Dendritic cell treated with granulocyte-macrophage colony-stimulating factor and Interleukin-4, amounts not matched to agents 40 ng/mL and 50 ng/mL, for 4 days (primary cell): ENCODE measurements around the gene ADRA2A.

Source experiments
- H3K27ac Mint-ChIP-seq: one replicate; pipeline ENCODE4 v1.8.0; 2022; ENCODE audit warnings: mild to moderate bottlenecking, mixed read lengths
- H3K27me3 Mint-ChIP-seq: one replicate; pipeline ENCODE4 v1.8.0; 2022; ENCODE audit warnings: mild to moderate bottlenecking, mixed read lengths
- H3K36me3 Mint-ChIP-seq: one replicate; pipeline ENCODE4 v1.8.0; 2022; ENCODE audit warnings: low read depth, mixed read lengths
- H3K4me1 Mint-ChIP-seq: one replicate; pipeline ENCODE4 v1.8.0; 2022; ENCODE audit warnings: low read depth, mixed read lengths
- H3K4me3 Mint-ChIP-seq: one replicate; pipeline ENCODE4 v1.8.0; 2022; ENCODE audit warnings: mild to moderate bottlenecking, moderate library complexity, mixed read lengths
- H3K9me3 Mint-ChIP-seq: one replicate; pipeline ENCODE4 v1.8.0; 2022; ENCODE audit warnings: mixed read lengths
- intact Hi-C: fragments of 100-400 bp; cut with micrococcal nuclease; formaldehyde crosslinking; loops from one replicate; pipeline ENCODE4 v1.15.0; 2022

Gene ADRA2A

GRCh38 chr10:111089293-111089692, 12.5 kb downstream of the ADRA2A start:
- H3K9me3 Mint-ChIP-seq = peaks cover 29% of the 10 kb centered on the region
- no peak overlapping the region for H3K27ac Mint-ChIP-seq
- no peaks in the 10 kb centered on the region for H3K36me3 Mint-ChIP-seq
- H3K4me3 Mint-ChIP-seq = no peak overlapping the region
- peaks cover 13% of the 10 kb centered on the region for H3K4me1 Mint-ChIP-seq
- intact Hi-C loops = no loop called here
- H3K27me3 Mint-ChIP-seq = peaks cover 3% of the 10 kb centered on the region

- H3K36me3 Mint-ChIP-seq = no peaks in the 10 kb centered on the region
- no peak overlapping the region for H3K4me3 Mint-ChIP-seq
- peaks cover 3% of the 10 kb centered on the region for H3K9me3 Mint-ChIP-seq
- peaks cover 8% of the 10 kb centered on the region for H3K4me1 Mint-ChIP-seq
- peaks cover 3% of the 10 kb centered on the region for H3K27me3 Mint-ChIP-seq
- intact Hi-C loops = no loop called here
- no peak overlapping the region for H3K27ac Mint-ChIP-seq
Observed at GRCh38 chr10:111091833-111092232, 15.0 kb downstream of the ADRA2A start.

GRCh38 chr10:111093741-111094380, 17.0 kb downstream of the ADRA2A start:
- Mint-ChIP-seq H3K9me3 (no peaks in the 10 kb centered on the region), H3K4me3 (no peak overlapping the region), H3K36me3 (no peaks in the 10 kb centered on the region), H3K27me3 (peaks cover 3% of the 10 kb centered on the region), H3K4me1 (peaks cover 7% of the 10 kb centered on the region), H3K27ac (no peak overlapping the region)
- intact Hi-C loops = no loop called here

GRCh38 chr10:111098679-111099437, 22.0 kb downstream of the ADRA2A start:
- Mint-ChIP-seq H3K27me3 (peaks cover 4% of the 10 kb centered on the region), H3K4me3 (no peak overlapping the region), H3K4me1 (peaks cover 2% of the 10 kb centered on the region), H3K36me3 (no peaks in the 10 kb centered on the region), H3K27ac (no peak overlapping the region), H3K9me3 (no peaks in the 10 kb centered on the region)
- intact Hi-C loops = no loop called here

DNA sequence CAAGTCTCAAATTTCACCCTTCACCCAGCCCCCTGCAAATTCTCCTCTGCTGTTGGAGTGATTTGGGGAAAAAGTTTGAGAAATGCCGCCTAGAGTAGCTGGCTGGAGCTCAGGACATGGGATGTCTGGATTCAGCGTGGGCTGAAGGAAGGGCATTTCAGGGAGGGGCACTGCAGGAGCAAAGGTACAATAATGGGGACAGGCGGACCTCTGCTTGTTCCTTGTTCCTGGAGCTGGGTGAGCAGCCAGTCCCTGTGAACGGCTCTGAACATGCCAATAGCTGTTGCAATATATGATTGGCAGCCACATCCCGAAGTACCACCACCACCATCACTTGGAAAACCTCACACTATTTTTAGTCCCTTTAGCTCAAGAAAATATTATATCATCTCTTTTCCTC, 23.4 kb downstream of the ADRA2A start:
- no peak overlapping the region for H3K27ac Mint-ChIP-seq
- no peaks in the 10 kb centered on the region for H3K4me1 Mint-ChIP-seq
- no peaks in the 10 kb centered on the region for H3K36me3 Mint-ChIP-seq
- H3K4me3 Mint-ChIP-seq = no peak overlapping the region
- peaks cover 4% of the 10 kb centered on the region for H3K27me3 Mint-ChIP-seq
- intact Hi-C loops = no loop called here
- no peaks in the 10 kb centered on the region for H3K9me3 Mint-ChIP-seq

DNA sequence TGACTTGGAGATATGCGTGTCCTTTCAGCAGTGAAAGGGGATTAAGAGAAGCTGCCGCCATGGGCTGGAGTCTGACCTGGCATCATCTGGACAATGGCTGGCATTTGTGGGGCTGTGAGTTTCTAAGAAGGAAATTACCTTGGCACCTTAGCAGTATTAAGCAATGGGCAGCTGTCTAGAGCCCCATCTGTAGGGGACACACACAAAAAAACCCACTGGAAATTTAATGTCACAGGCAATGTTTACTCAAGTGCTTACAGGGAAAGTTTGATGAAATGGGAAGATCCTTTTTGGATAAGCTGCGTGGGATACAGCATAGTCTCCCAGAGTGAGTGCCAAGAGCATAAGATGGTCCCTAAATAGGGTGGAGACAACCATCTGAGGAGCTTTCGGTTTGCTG, 25.0 kb downstream of the ADRA2A start:
- no peaks in the 10 kb centered on the region for H3K9me3 Mint-ChIP-seq
- no peaks in the 10 kb centered on the region for H3K4me1 Mint-ChIP-seq
- no peaks in the 10 kb centered on the region for H3K36me3 Mint-ChIP-seq
- intact Hi-C loops = no loop called here
- peaks cover 4% of the 10 kb centered on the region for H3K27me3 Mint-ChIP-seq
- H3K4me3 Mint-ChIP-seq = no peak overlapping the region
- no peak overlapping the region for H3K27ac Mint-ChIP-seq

- Mint-ChIP-seq H3K36me3 (no peaks in the 10 kb centered on the region), H3K9me3 (no peaks in the 10 kb centered on the region), H3K4me3 (no peak overlapping the region), H3K27me3 (peaks cover 4% of the 10 kb centered on the region), H3K4me1 (no peaks in the 10 kb centered on the region), H3K27ac (no peak overlapping the region)
- intact Hi-C loops = no loop called here
Observed at GRCh38 chr10:111102359-111102837, 25.6 kb downstream of the ADRA2A start.

DNA sequence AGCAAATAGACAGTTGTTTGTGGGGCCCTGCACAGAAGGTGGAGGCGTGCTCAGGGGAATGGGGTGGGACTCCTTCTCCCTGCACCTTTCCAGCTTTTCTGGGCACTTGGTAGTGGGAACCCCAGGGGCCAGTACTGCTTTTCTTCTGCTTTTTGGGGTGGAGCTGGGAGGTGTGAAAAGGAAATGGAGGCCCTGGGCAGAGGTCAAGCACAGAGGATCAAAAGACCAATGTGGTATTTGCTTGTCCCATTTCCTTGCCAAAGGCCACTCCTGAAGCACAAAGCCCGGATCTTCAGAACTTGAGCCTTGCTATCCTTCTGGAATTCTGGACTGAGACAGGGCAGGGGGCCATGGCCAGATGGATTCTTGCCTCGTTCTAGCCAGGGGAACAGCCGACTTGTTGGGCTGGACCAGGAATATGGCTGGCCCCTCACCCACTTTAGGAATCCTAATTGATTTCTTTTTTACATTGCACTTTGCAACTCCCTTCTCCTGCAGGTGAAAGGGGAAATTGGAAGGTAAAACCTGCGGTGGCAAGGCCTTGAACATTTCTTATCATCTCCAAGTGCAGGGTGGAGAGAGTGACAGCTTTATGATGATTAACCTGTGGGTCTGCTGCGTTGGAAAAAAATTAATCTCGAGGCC, 26.5 kb downstream of the ADRA2A start:
- Mint-ChIP-seq H3K27ac (no peak overlapping the region), H3K36me3 (no peaks in the 10 kb centered on the region), H3K4me3 (no peak overlapping the region), H3K9me3 (no peaks in the 10 kb centered on the region), H3K4me1 (no peaks in the 10 kb centered on the region), H3K27me3 (peaks cover 4% of the 10 kb centered on the region)
- intact Hi-C loops = no loop called here

- Mint-ChIP-seq H3K4me3 (no peak overlapping the region), H3K27ac (no peak overlapping the region), H3K27me3 (no peaks in the 10 kb centered on the region), H3K4me1 (no peaks in the 10 kb centered on the region), H3K36me3 (no peaks in the 10 kb centered on the region), H3K9me3 (no peaks in the 10 kb centered on the region)
- intact Hi-C loops = no loop called here
Observed at GRCh38 chr10:111104811-111105210, 28.0 kb downstream of the ADRA2A start.

DNA sequence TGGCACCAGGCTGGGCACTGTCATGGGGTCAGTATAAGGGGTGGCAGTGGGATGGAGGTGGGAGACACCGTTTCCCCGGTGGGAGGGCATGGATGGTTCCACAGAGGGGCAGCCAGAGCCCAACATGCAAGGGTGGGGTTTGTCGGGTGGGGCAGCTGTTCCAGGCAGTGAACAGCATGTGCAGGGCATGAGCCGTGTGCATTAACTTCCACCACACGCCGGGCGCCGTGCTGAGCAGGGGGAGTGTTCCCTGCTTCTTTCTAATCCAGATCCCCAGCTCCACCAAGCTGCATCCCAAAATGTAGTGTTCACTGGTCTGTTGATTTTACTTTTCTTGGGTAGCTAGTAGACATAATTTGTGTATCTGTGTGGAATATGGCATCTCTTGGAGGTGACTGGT, 29.3 kb downstream of the ADRA2A start:
- Mint-ChIP-seq H3K4me1 (no peaks in the 10 kb centered on the region), H3K27ac (no peak overlapping the region), H3K4me3 (no peak overlapping the region), H3K9me3 (no peaks in the 10 kb centered on the region), H3K36me3 (no peaks in the 10 kb centered on the region), H3K27me3 (no peaks in the 10 kb centered on the region)
- intact Hi-C loops = no loop called here

DNA sequence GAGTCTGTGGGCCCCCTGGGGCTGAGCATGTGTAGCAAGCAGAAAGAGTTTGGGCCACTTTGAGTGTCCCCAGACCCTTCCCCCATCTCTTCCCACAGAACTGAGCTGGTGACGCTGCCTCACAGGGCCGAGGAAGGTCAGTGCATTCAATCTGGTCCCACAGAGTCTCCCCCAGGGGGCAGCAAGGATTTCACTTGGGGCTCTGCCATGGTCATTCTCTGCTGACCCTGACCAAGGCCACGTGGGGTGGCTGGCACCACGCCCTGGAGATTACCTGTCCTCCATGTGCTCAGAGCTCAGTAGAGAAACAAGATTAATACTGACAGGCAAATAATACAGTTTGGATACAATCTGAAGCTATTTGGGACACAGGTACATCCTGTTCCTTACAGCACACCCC, 30.2 kb downstream of the ADRA2A start:
- H3K27me3 Mint-ChIP-seq = no peaks in the 10 kb centered on the region
- no peak overlapping the region for H3K4me3 Mint-ChIP-seq
- H3K4me1 Mint-ChIP-seq = no peaks in the 10 kb centered on the region
- H3K27ac Mint-ChIP-seq = no peak overlapping the region
- intact Hi-C loops = no loop called here
- no peaks in the 10 kb centered on the region for H3K36me3 Mint-ChIP-seq
- no peaks in the 10 kb centered on the region for H3K9me3 Mint-ChIP-seq

DNA sequence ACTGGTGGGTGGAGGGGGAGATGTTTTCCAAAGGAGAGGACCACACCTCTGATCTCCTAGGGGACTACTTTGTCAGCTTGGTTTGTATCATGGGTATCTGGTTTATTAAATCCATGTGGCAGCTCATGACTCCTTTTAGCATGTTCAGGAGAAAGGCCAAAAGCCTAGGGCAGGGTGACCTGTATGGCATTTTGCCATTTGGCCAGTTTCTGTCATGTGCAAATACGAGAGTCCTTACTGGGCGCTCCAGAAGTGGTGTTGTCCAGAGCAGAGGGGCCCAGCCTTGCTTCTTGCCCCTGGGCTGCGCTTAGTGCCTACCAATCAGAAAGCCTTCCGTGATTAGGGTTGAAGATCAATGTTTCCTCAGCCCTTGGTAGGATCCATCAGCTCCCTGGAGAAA, 31.0 kb downstream of the ADRA2A start:
- H3K4me3 Mint-ChIP-seq = no peak overlapping the region
- H3K36me3 Mint-ChIP-seq = no peaks in the 10 kb centered on the region
- intact Hi-C loops = no loop called here
- H3K9me3 Mint-ChIP-seq = no peaks in the 10 kb centered on the region
- H3K4me1 Mint-ChIP-seq = no peaks in the 10 kb centered on the region
- H3K27ac Mint-ChIP-seq = no peak overlapping the region
- no peaks in the 10 kb centered on the region for H3K27me3 Mint-ChIP-seq

DNA sequence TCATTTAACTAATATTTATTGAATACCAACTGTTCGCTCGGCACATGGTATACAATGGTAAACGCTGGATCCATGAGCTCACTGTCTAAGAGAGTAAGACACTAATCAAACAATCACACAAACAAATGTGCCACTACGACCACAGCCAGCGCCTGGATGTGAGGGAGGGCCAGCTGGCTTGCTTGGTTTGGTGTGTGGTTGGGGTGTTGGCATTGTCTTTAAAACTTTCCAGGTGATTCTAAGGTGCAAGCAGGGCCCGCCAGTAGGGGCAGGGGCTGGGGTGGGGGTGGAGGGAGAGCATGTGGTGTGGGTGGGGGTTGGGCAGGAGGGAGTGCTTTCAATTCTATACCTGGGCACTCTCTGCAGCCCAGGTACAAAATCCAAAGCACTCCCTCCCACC, 31.6 kb downstream of the ADRA2A start:
- Mint-ChIP-seq H3K27ac (no peak overlapping the region), H3K4me1 (no peaks in the 10 kb centered on the region), H3K9me3 (no peaks in the 10 kb centered on the region), H3K4me3 (no peak overlapping the region), H3K27me3 (no peaks in the 10 kb centered on the region), H3K36me3 (no peaks in the 10 kb centered on the region)
- intact Hi-C loops = no loop called here

DNA sequence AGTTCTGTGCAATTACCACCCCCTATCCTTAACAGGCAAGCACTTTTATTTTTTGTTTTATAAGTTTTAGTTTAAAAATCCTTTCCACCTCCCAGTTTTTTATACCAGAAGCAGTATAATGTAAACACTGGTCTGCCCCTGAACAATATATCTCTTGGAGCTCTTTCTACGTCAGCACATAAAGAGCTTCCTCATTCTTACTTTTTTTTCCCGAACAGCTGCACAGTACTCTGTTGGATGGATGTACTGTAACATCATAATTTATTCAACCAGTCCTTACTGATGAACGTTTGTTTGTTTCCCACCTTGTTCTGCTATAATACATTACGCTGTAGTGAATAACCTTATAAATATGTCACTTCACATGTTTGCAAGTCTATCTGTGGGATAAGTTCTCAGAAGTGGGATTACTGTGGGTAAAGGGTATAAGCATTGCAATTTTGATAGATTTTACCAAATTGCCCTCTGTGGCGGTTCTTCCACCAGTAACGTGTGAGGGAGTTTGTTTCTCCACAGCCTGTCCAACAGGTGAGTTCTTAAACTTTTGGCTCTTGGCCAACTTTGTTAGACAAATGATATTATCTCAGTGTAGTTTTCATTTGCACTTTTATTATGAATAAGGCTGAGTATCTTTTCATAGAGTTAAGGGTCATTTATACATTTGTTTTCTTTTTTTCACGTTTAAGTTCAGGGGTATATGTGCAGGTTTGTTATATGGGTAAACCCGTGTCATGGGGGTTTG, 32.8 kb downstream of the ADRA2A start:
- Mint-ChIP-seq H3K27me3 (no peaks in the 10 kb centered on the region), H3K36me3 (no peaks in the 10 kb centered on the region), H3K4me1 (peaks cover 7% of the 10 kb centered on the region), H3K4me3 (no peak overlapping the region), H3K9me3 (no peaks in the 10 kb centered on the region), H3K27ac (no peak overlapping the region)
- intact Hi-C loops = no loop called here
